H1 (cell line): Measurements from ENCODE around the gene SLC35F3. TPM values are rescaled to one million over a fixed set of nuclear protein-coding genes. Genes with fewer than 3 reads are reported as not detected.

Experiments used
- CTCF ChIA-PET: fragments of 300-600 bp; sonication (Branson Sonifier 250); formaldehyde crosslinking; loops from one replicate; lab custom pipeline; 2021; ENCODE audit not compliant: partially characterized antibody; lab: Charles Lee
- POLR2A ChIA-PET: fragments of 300-600 bp; sonication (Branson Sonifier 250); formaldehyde crosslinking; loops from one replicate; lab custom pipeline; 2021; ENCODE audit warnings: inconsistent platforms; ENCODE audit not compliant: partially characterized antibody; lab: Charles Lee
- DNase-seq, 2 experiments: peaks; one replicate each; pipeline versions ENCODE4 v3.0.0 to v3.0.0-alpha.2; 2010 to 2022; ENCODE audit warnings: low spot score in 2 of 2, low read depth in 1 of 2, mixed read lengths in 1 of 2
- FAIRE-seq: peaks from 2 replicates; lab custom pipeline; 2011; peaks lifted over from hg19 to GRCh38; lab: Jason Lieb, UNC
- H2AFZ ChIP-seq: 2 replicates; pipeline ENCODE4 v1.8.1; 2012; ENCODE audit warnings: low read length, inconsistent platforms
- H2AK5ac ChIP-seq: 2 replicates; pipeline ENCODE4 v1.6.1; 2013; ENCODE audit warnings: low read depth, low read length
- H2BK120ac ChIP-seq: replicated peaks from 2 replicates; pipeline ENCODE3; 2013; ENCODE audit warnings: low read depth, low read length, inconsistent platforms
- H2BK12ac ChIP-seq: 2 replicates; pipeline ENCODE4 v1.6.1; 2013; ENCODE audit warnings: low read depth, low read length
- H2BK15ac ChIP-seq: 2 replicates; pipeline ENCODE4 v1.6.1; 2013; ENCODE audit warnings: low read length
- H2BK20ac ChIP-seq: 2 replicates; pipeline ENCODE4 v1.6.1; 2013; ENCODE audit warnings: low read length
- H2BK5ac ChIP-seq: 2 replicates; pipeline ENCODE4 v1.6.1; 2013; ENCODE audit warnings: low read depth, low read length
- H3K14ac ChIP-seq: 2 replicates; pipeline ENCODE4 v1.6.1; 2013; ENCODE audit warnings: inconsistent platforms; ENCODE audit not compliant: insufficient read length
- H3K18ac ChIP-seq: 2 replicates; pipeline ENCODE4 v1.6.1; 2013; ENCODE audit warnings: low read length; ENCODE audit errors: extremely low read depth
- H3K23ac ChIP-seq: 2 replicates; pipeline ENCODE4 v1.6.1; 2013; ENCODE audit warnings: inconsistent platforms; ENCODE audit not compliant: insufficient read length
- H3K23me2 ChIP-seq: 2 replicates; pipeline ENCODE4 v1.6.1; 2013; ENCODE audit warnings: low read depth, low read length
- H3K27ac ChIP-seq: 2 replicates; pipeline ENCODE4 v1.6.1; 2011; ENCODE audit warnings: low read depth, low read length, inconsistent platforms
- H3K27me3 ChIP-seq, 4 experiments: replicated peaks in 1 of 4; 1 replicate in 1 of 4; 2 replicates in 3 of 4; pipeline versions ENCODE4 v1.6.1 to v1.8.1; 2011 to 2013; ENCODE audit warnings: low read length in 3 of 4, mild to moderate bottlenecking in 3 of 4, inconsistent platforms in 2 of 4, mixed read lengths in 2 of 4, moderate library complexity in 1 of 4; ENCODE audit not compliant: control insufficient read depth in 3 of 4, insufficient read depth in 3 of 4; ENCODE audit errors: extremely low read depth in 1 of 4
- H3K36me3 ChIP-seq, 4 experiments: 2 replicates each; pipeline versions ENCODE4 v1.6.1 to v1.8.1; 2011 to 2013; ENCODE audit warnings: mild to moderate bottlenecking in 4 of 4, low read length in 3 of 4, moderate library complexity in 2 of 4, control low read depth in 1 of 4, inconsistent platforms in 1 of 4; ENCODE audit not compliant: insufficient read depth in 4 of 4, control insufficient read depth in 2 of 4
- H3K4ac ChIP-seq: replicated peaks from 2 replicates; pipeline ENCODE3; 2013; ENCODE audit warnings: low read length, low read depth, mixed read lengths, inconsistent platforms; ENCODE audit not compliant: insufficient read length
- H3K4me1 ChIP-seq, 4 experiments: replicated peaks in 1 of 4; 1 replicate in 1 of 4; 2 replicates in 3 of 4; pipeline versions ENCODE4 v1.6.1 to v1.8.1; 2011 to 2013; ENCODE audit warnings: low read length in 3 of 4, inconsistent platforms in 2 of 4, mixed read lengths in 1 of 4; ENCODE audit not compliant: insufficient read depth in 4 of 4, control insufficient read depth in 3 of 4
- H3K4me2 ChIP-seq, 2 experiments: 2 replicates each; pipeline versions ENCODE4 v1.6.1 to v1.8.1; 2011 to 2013; ENCODE audit warnings: low read depth in 2 of 2, low read length in 2 of 2, control low read depth in 1 of 2, inconsistent platforms in 1 of 2, mild to moderate bottlenecking in 1 of 2; ENCODE audit not compliant: insufficient read depth in 1 of 2
- H3K4me3 ChIP-seq, 4 experiments: fragments of 200-600, 300-600 bp in 1 of 4; sonication (generic), shearing (Covaris generic), sonication (Bioruptor Twin) in 1 of 4; 2 replicates each; pipeline versions ENCODE4 v1.5.1 to v1.8.1; 2011 to 2016; ENCODE audit warnings: low read length in 4 of 4, low read depth in 3 of 4, control low read depth in 2 of 4, inconsistent platforms in 2 of 4, mild to moderate bottlenecking in 2 of 4, mixed read lengths in 1 of 4, moderate library complexity in 1 of 4; ENCODE audit not compliant: insufficient read depth in 2 of 4; ENCODE audit errors: extremely low read depth in 1 of 4
- H3K56ac ChIP-seq: replicated peaks from 2 replicates; pipeline ENCODE3; 2013; ENCODE audit warnings: low read depth, mild to moderate bottlenecking, mixed read lengths, low read length, inconsistent platforms; ENCODE audit not compliant: insufficient read length
- H3K79me1 ChIP-seq: 2 replicates; pipeline ENCODE4 v1.6.1; 2013; ENCODE audit warnings: low read depth, low read length, control low read depth
- H3K79me2 ChIP-seq, 2 experiments: 2 replicates each; pipeline versions ENCODE4 v1.6.1 to v1.8.1; 2012 to 2013; ENCODE audit warnings: low read length in 2 of 2, mild to moderate bottlenecking in 2 of 2, inconsistent platforms in 1 of 2; ENCODE audit not compliant: insufficient read depth in 2 of 2, control insufficient read depth in 1 of 2
- H3K9ac ChIP-seq, 4 experiments: replicated peaks in 1 of 4; 1 replicate in 1 of 4; 2 replicates in 3 of 4; pipeline versions ENCODE4 v1.6.1 to v1.8.1; 2011 to 2013; ENCODE audit warnings: low read depth in 3 of 4, low read length in 3 of 4, control low read depth in 2 of 4, mild to moderate bottlenecking in 2 of 4, moderate library complexity in 2 of 4, inconsistent platforms in 1 of 4; ENCODE audit errors: extremely low read depth in 1 of 4
- H3K9me3 ChIP-seq, 2 experiments: 2 replicates each; pipeline versions ENCODE4 v1.6.1 to v1.8.1; 2012 to 2013; ENCODE audit warnings: mild to moderate bottlenecking in 2 of 2, moderate library complexity in 2 of 2, control low read depth in 1 of 2, inconsistent platforms in 1 of 2, low read depth in 1 of 2, low read length in 1 of 2, mixed read lengths in 1 of 2; ENCODE audit not compliant: insufficient read depth in 2 of 2
- H4K20me1 ChIP-seq, 2 experiments: replicated peaks in 1 of 2; 2 replicates each; pipeline versions ENCODE3 to v1.8.1; 2011 to 2013; ENCODE audit warnings: inconsistent platforms in 2 of 2, low read length in 2 of 2, mild to moderate bottlenecking in 1 of 2; ENCODE audit not compliant: insufficient read depth in 2 of 2, control insufficient read depth in 1 of 2
- H4K5ac ChIP-seq: 2 replicates; pipeline ENCODE4 v1.6.1; 2013; ENCODE audit warnings: low read length, low read depth, mixed read lengths, inconsistent platforms; ENCODE audit not compliant: insufficient read length
- H4K8ac ChIP-seq: 2 replicates; pipeline ENCODE4 v1.8.0; 2013; ENCODE audit warnings: mild to moderate bottlenecking, moderate library complexity, low read length, inconsistent platforms; ENCODE audit not compliant: insufficient read depth; ENCODE audit errors: extremely low read depth
- H4K91ac ChIP-seq: replicated peaks from 2 replicates; pipeline ENCODE3; 2013; ENCODE audit warnings: low read length, mixed read lengths, inconsistent platforms; ENCODE audit not compliant: insufficient read length
- WGBS, 2 experiments: shearing (Covaris generic) in 1 of 2; methylation state at CpG; one replicate each; pipeline versions ENCODE4 v1.1.6 to v1.1.7; 2013 to 2015; ENCODE audit warnings: low lambda C conversion rate in 2 of 2, mixed read lengths in 2 of 2, inconsistent platforms in 1 of 2, low coverage in 1 of 2, missing lambda C conversion rate in 1 of 2; ENCODE audit not compliant: insufficient replicate concordance in 2 of 2, insufficient coverage in 1 of 2, insufficient read length in 1 of 2; ENCODE audit errors: extremely low coverage in 1 of 2, missing lambda C conversion rate in 1 of 2; 5-methylcytosine and 5-hydroxymethylcytosine counted together
- polyA plus RNA-seq, 7 experiments: library from polyadenylated mRNA; depleted of rRNA in 3 of 7; stranded (reverse) in 5 of 7; unstranded in 2 of 7; fragments of >200 nt in 5 of 7; fragments of 200-250 nt in 2 of 7; gene quantifications; 1 replicate in 5 of 7; 2 replicates in 1 of 7; 4 replicates in 1 of 7; pipeline versions ENCODE4 v1.2.1 to v1.2.3, GENCODE V29; 2011 to 2013; ENCODE audit warnings: missing spikeins in 2 of 7, mixed read lengths in 2 of 7
- total RNA-seq: library from RNA; stranded (reverse); fragmentation: NEBNext Ultra II Directional; extraction: Animal tissue kit (Norgen Biotek cat#: 25700); gene quantifications from 2 replicates; pipeline ENCODE4 v1.2.1, GENCODE V29; 2021

Gene SLC35F3
- total and polyA plus RNA-seq, 2 of the 8 experiments (the other 6 are each of a cell fraction or from before 2014, with no cell fraction given), result 0.78 to 1.2 TPM

DNA sequence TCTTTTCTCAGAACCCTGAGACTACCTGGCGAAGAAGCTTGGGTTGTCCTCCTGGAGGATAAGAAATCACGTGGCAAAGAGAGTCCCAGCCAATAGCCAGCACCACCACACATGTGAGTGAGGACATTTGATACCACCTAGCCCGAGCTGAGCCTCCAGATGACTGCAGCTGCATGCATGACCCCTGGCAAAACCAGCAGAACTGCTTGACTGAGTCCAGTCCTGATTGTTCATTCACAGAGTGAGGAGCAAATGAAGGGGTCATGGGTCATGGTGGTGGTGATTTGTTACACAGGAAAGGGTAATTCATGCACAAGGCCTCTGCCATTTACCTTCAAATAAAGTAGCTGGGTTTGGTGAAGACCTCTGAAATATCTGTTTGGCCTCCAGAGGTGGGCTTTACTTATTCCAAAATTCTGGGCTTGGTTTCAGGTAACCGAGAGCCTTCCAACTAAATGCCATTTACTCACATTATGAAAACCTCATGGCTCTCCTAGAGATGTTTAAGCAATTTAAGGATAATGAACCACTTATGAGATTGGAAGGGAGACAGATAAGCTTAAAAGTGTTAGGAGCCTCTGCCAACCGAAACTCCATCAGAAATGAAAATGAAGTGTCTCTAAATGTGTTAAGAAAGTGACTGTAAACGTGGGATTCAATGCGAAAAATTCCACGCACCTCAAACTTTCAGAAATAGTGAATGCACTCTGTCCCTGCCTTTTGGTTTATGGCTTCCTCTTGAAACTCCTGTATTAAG, 163.3 kb downstream of the SLC35F3 start:
- Histone ChIP-seq H3K9me3 (no peaks in the 10 kb centered on the region), H2BK12ac (no peak overlapping the region), H3K4ac (no peak overlapping the region), H3K9ac (peak overlapping the region in 1 of 4 experiments; percentile 13; a peak in 1 of 7 replicates), H3K4me1 (no peaks in the 10 kb centered on the region), H3K79me2 (no peaks in the 10 kb centered on the region), H3K18ac (no peak overlapping the region), H4K20me1 (peaks cover 0 to 1% of the 10 kb centered on the region in 2 experiments), H3K27me3 (no peaks in the 10 kb centered on the region), H3K23ac (no peak overlapping the region), H2AK5ac (no peak overlapping the region), H2BK20ac (no peak overlapping the region), H3K4me3 (no peak overlapping the region), H3K79me1 (no peaks in the 10 kb centered on the region), H2BK120ac (no peak overlapping the region), H3K56ac (no peak overlapping the region), H3K27ac (no peak overlapping the region), H4K91ac (no peak overlapping the region), H2AFZ (no peak overlapping the region), H3K4me2 (no peak overlapping the region), H3K14ac (no peak overlapping the region), H4K8ac (no peak overlapping the region), H4K5ac (no peak overlapping the region), H3K23me2 (peaks cover 2% of the 10 kb centered on the region; the same call in 1 of the 2 replicates), H2BK5ac (no peak overlapping the region), H3K36me3 (no peaks in the 10 kb centered on the region), H2BK15ac (no peak overlapping the region)
- 85% methylated on average over 8 of the region's 8 CpGs; no CpG with 5 or more reads in 1 of the 2 experiments for WGBS, 2 experiments
- no peak for DNase-seq
- no peak for FAIRE-seq
- CTCF ChIA-PET, result interaction anchor here (0.8 to 4.9 kb wide), 12 partner anchors 7 to 672 kb away, joined by 3 to 51 read pairs (median 4); partner anchors contain the start of gene SLC35F3
- POLR2A ChIA-PET, result no interaction called here
